Chondrocyte (in vitro differentiated cells): ENCODE data around the gene TTLL12. TPM values are rescaled to one million over a fixed set of nuclear protein-coding genes. Genes with fewer than 3 reads are reported as not detected.
A peak's percentile ranks its signal among the peaks of the same experiment; 100 is the strongest.

Source experiments
- DNase-seq: peaks from one replicate; pipeline ENCODE4 v3.0.0; 2021; ENCODE audit warnings: mixed read lengths, low spot score
- H3K27ac Mint-ChIP-seq: one replicate; pipeline ENCODE4 v1.8.0; 2021; ENCODE audit warnings: mild to moderate bottlenecking, moderate library complexity, mixed read lengths; ENCODE audit not compliant: unreplicated experiment
- H3K27me3 Mint-ChIP-seq: 2 replicates; pipeline ENCODE4 v1.8.0; 2021; ENCODE audit warnings: low read depth, mixed read lengths
- H3K36me3 Mint-ChIP-seq: 2 replicates; pipeline ENCODE4 v1.8.0; 2021; ENCODE audit warnings: low read depth, mixed read lengths
- H3K4me1 Mint-ChIP-seq: 2 replicates; pipeline ENCODE4 v1.8.0; 2021; ENCODE audit warnings: low read depth, mild to moderate bottlenecking, mixed read lengths
- H3K4me3 Mint-ChIP-seq: one replicate; pipeline ENCODE4 v1.8.0; 2021; ENCODE audit warnings: mild to moderate bottlenecking, moderate library complexity, mixed read lengths; ENCODE audit not compliant: unreplicated experiment
- H3K9me3 Mint-ChIP-seq: 2 replicates; pipeline ENCODE4 v1.8.0; 2021; ENCODE audit warnings: low read depth, mixed read lengths
- total RNA-seq: library from RNA; stranded (reverse); gene quantifications from 3 replicates; pipeline ENCODE4 v1.2.1, GENCODE V29; 2021
- TF ChIP-seq, protein P1 (sequence below): fragments of 200-600 bp; sonication (generic); IDR thresholded peaks from 2 replicates; pipeline ENCODE4 v1.5.0; 2021; ENCODE audit warnings: antibody characterized with exemption, mild to moderate bottlenecking, moderate library complexity

Gene TTLL12
- total RNA-seq, 1 donor from 2014 or later = 35.6 TPM

DNA sequence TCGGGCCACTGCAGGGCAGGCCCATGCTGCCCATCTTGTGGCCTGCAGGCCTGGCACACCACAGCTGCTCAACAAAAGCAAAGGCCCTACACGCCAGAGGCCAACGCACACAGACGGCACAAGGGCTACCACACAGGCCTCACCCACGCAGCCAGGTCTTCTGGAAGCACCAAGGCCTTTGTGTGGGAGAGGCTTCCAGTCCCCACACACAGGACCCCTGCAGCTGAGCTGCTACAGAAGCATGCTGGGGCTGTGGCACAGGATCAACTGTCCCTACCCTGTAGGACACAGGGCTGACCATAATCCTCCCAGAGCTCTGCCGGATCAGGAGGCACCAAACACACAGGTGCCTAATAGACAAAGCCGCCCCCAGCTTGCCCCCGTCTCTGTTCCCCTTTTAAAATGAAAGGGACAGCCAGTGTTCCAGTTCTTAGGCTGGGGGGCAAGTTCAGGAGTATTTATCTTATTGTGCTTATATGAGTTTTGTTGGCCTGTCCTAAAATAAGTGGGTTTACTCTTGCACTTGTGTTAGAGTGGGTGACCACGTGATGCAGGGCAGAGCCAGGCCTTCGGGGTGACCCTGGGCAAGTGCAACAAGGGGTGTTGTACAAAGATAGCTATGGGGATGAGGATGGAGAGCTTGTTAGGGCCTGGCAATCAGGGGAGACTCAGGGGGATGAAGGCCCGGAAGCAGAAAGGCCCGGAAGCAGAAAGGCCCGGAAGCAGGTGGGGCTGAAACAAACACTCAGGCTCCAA lies 5.4 kb downstream of the TTLL12 start:
- Mint-ChIP-seq H3K27ac (no peak overlapping the region), H3K27me3 (no peaks in the 10 kb centered on the region), H3K4me1 (peaks cover 21% of the 10 kb centered on the region), H3K4me3 (no peak overlapping the region), H3K36me3 (peaks cover 11% of the 10 kb centered on the region), H3K9me3 (no peaks in the 10 kb centered on the region)
- TF ChIP-seq, protein P1, sequence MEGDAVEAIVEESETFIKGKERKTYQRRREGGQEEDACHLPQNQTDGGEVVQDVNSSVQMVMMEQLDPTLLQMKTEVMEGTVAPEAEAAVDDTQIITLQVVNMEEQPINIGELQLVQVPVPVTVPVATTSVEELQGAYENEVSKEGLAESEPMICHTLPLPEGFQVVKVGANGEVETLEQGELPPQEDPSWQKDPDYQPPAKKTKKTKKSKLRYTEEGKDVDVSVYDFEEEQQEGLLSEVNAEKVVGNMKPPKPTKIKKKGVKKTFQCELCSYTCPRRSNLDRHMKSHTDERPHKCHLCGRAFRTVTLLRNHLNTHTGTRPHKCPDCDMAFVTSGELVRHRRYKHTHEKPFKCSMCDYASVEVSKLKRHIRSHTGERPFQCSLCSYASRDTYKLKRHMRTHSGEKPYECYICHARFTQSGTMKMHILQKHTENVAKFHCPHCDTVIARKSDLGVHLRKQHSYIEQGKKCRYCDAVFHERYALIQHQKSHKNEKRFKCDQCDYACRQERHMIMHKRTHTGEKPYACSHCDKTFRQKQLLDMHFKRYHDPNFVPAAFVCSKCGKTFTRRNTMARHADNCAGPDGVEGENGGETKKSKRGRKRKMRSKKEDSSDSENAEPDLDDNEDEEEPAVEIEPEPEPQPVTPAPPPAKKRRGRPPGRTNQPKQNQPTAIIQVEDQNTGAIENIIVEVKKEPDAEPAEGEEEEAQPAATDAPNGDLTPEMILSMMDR = no peak
- peak; percentile 59 for DNase-seq

GRCh38 chr22:43180670-43181069 lies 6.3 kb downstream of the TTLL12 start:
- TF ChIP-seq, protein P1 = no peak
- Mint-ChIP-seq H3K27ac (no peak overlapping the region), H3K4me1 (peaks cover 14% of the 10 kb centered on the region), H3K36me3 (peaks cover 14% of the 10 kb centered on the region), H3K27me3 (no peaks in the 10 kb centered on the region), H3K4me3 (no peak overlapping the region), H3K9me3 (no peaks in the 10 kb centered on the region)
- peak; percentile 88 for DNase-seq

DNA sequence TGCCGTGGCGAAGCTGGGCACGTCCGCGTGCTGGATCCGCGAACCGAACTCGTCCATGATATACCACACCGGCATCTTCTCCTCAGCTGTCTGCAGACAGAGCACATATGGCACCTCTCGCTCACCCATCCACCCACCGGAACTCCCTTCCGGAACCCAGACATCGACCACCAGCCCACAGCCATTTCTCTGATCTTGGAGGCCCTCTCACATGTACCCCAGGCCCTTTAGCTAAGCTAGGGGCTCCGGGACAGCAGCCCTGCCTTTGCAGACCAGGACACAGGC lies 7.1 kb downstream of the TTLL12 start:
- no peaks in the 10 kb centered on the region for H3K9me3 Mint-ChIP-seq
- H3K4me1 Mint-ChIP-seq = peaks cover 8% of the 10 kb centered on the region
- H3K4me3 Mint-ChIP-seq = no peak overlapping the region
- TF ChIP-seq, protein P1 = no peak
- DNase-seq = no peak
- no peaks in the 10 kb centered on the region for H3K27me3 Mint-ChIP-seq
- H3K27ac Mint-ChIP-seq = no peak overlapping the region
- H3K36me3 Mint-ChIP-seq = peaks cover 14% of the 10 kb centered on the region

GRCh38 chr22:43179146-43179910 lies 7.6 kb downstream of the TTLL12 start:
- no peaks in the 10 kb centered on the region for H3K27me3 Mint-ChIP-seq
- peaks cover 3% of the 10 kb centered on the region for H3K4me1 Mint-ChIP-seq
- DNase-seq = peak; percentile 91
- H3K27ac Mint-ChIP-seq = no peak overlapping the region
- TF ChIP-seq, protein P1 = no peak
- no peaks in the 10 kb centered on the region for H3K9me3 Mint-ChIP-seq
- no peak overlapping the region for H3K4me3 Mint-ChIP-seq
- H3K36me3 Mint-ChIP-seq = peaks cover 14% of the 10 kb centered on the region

DNA sequence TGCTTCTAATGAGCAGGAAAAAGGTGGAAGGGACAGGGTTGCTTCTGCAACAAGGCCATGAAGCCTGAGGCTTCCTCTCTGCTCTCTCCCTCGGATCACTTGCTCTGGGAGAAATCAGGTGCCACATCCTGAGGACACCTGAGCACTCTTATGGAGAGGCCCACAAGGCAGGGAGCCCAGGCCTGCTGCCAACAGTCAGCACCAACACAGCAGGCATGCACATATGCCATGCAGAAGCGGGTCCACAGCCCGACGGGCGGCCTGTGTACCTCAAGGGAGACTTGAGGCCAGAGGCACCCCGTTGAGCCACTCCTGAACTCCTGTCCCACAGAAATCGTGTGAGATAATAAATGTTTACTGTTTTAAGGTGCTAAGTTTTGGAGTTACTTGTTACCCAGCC lies 9.5 kb downstream of the TTLL12 start:
- Mint-ChIP-seq H3K27ac (no peak overlapping the region), H3K9me3 (no peaks in the 10 kb centered on the region), H3K4me1 (no peaks in the 10 kb centered on the region), H3K4me3 (no peak overlapping the region), H3K27me3 (no peaks in the 10 kb centered on the region), H3K36me3 (peaks cover 15% of the 10 kb centered on the region)
- TF ChIP-seq, protein P1 = no peak
- DNase-seq = peak; percentile 57
